ENCODE results near the gene HOXA6.
A peak's percentile ranks its signal among the peaks of the same experiment; 100 is the strongest.

Gene HOXA6

GRCh38 chr7:27095897-27096767, 51.4 kb downstream of the HOXA6 start, which contains the start of gene HOXA1:
HOXA1 (minus strand) TSS chr7:27096000; CDS start chr7:27095912, 88 bp downstream.
- DNase-seq: peak; percentile 22 to 68

Data from bone marrow (tissue), 2 donors.